Ishikawa (cell line): ENCODE results near the gene BEND7.

Source experiments
- CEBPB ChIP-seq: IDR thresholded peaks from 2 replicates; pipeline ENCODE4 v1.6.1; 2012
- CREB1 ChIP-seq: IDR thresholded peaks from 2 replicates; pipeline ENCODE4 v1.6.1; 2012; ENCODE audit warnings: low read depth
- EGR1 ChIP-seq: IDR thresholded peaks from 2 replicates; pipeline ENCODE4 v1.6.1; 2012
- EP300 ChIP-seq: IDR thresholded peaks from 2 replicates; pipeline ENCODE4 v1.6.1; 2012; ENCODE audit warnings: borderline replicate concordance
- FOXM1 ChIP-seq: IDR thresholded peaks from 2 replicates; pipeline ENCODE4 v1.6.1; 2012; ENCODE audit warnings: low read depth, borderline replicate concordance
- MAX ChIP-seq: IDR thresholded peaks from 2 replicates; pipeline ENCODE4 v1.6.1; 2012
- NFIC ChIP-seq: IDR thresholded peaks from 2 replicates; pipeline ENCODE4 v1.6.1; 2012
- RAD21 ChIP-seq: IDR thresholded peaks from 2 replicates; pipeline ENCODE4 v1.6.1; 2012; ENCODE audit warnings: low read depth
- REST ChIP-seq: IDR thresholded peaks from 2 replicates; pipeline ENCODE4 v1.6.1; 2012; ENCODE audit warnings: low read depth, mild to moderate bottlenecking
- TAF1 ChIP-seq: IDR thresholded peaks from 2 replicates; pipeline ENCODE4 v1.6.1; 2012; ENCODE audit warnings: low read depth, mild to moderate bottlenecking
- TCF12 ChIP-seq: IDR thresholded peaks from 2 replicates; pipeline ENCODE4 v1.6.1; 2012; ENCODE audit warnings: low read depth
- TEAD4 ChIP-seq: IDR thresholded peaks from 2 replicates; pipeline ENCODE4 v1.6.1; 2012
- USF1 ChIP-seq: IDR thresholded peaks from 2 replicates; pipeline ENCODE4 v1.6.1; 2012
- YY1 ChIP-seq: IDR thresholded peaks from 2 replicates; pipeline ENCODE4 v1.6.1; 2012; ENCODE audit warnings: low read depth
- ZBTB7A ChIP-seq: IDR thresholded peaks from 2 replicates; pipeline ENCODE4 v1.6.1; 2012; ENCODE audit warnings: low read depth

The BEND7 gene

GRCh38 chr10:13527864-13528122 lies 1.0 kb downstream of the BEND7 start:
- TF ChIP-seq TCF12 (no peak), CEBPB (no peak), CREB1 (no peak)

- TF ChIP-seq REST (no peak), FOXM1 (no peak), YY1 (no peak), EGR1 (no peak), CEBPB (no peak), ZBTB7A (no peak), EP300 (no peak)
Observed at GRCh38 chr10:13526948-13527863, 1.6 kb downstream of the BEND7 start.

GRCh38 chr10:13525663-13526062 lies 3.2 kb downstream of the BEND7 start:
- TF ChIP-seq EGR1 (no peak), RAD21 (no peak), YY1 (no peak)

- TF ChIP-seq TAF1 = no peak
- no peak for TF ChIP-seq RAD21
- no peak for TF ChIP-seq EGR1
- TF ChIP-seq TEAD4 = no peak
- no peak for TF ChIP-seq REST
- TF ChIP-seq EP300 = no peak
- TF ChIP-seq FOXM1 = no peak
- TF ChIP-seq TCF12 = no peak
- TF ChIP-seq NFIC = no peak
- no peak for TF ChIP-seq CREB1
- no peak for TF ChIP-seq ZBTB7A
- TF ChIP-seq YY1 = no peak
- TF ChIP-seq MAX = no peak
- no peak for TF ChIP-seq CEBPB
- TF ChIP-seq USF1 = no peak
Observed at GRCh38 chr10:13521026-13521425, 7.8 kb downstream of the BEND7 start.

- TF ChIP-seq NFIC (no peak), FOXM1 (no peak), YY1 (no peak), TCF12 (no peak), USF1 (no peak)
Observed at GRCh38 chr10:13520194-13520593, 8.6 kb downstream of the BEND7 start.

GRCh38 chr10:13518076-13518692 lies 10.6 kb downstream of the BEND7 start:
- no peak for TF ChIP-seq EP300
- TF ChIP-seq REST = no peak
- TF ChIP-seq ZBTB7A = no peak
- TF ChIP-seq EGR1 = no peak
